RPMI8226 (cell line): ENCODE data around the gene PRXL2A.
"Not testable (repeated sequence)": the region's sequence is repeated elsewhere in the genome, so short reads cannot be mapped to it uniquely, and the experiment has no call there.

Source experiments
- DNase-seq: peaks from one replicate; pipeline ENCODE4 v3.0.0-alpha.2; 2015

The PRXL2A gene

GRCh38 chr10:80477813-80478212, 69.5 kb downstream of the PRXL2A start:
- no peak for DNase-seq

GRCh38 chr10:80480373-80480772, 72.0 kb downstream of the PRXL2A start:
- DNase-seq = not testable (repeated sequence)

GRCh38 chr10:80480852-80481251, 72.5 kb downstream of the PRXL2A start:
- DNase-seq = no peak

- no peak for DNase-seq
Observed at GRCh38 chr10:80484243-80484642, 75.9 kb downstream of the PRXL2A start.

- no peak for DNase-seq
Observed at GRCh38 chr10:80484676-80485075, 76.3 kb downstream of the PRXL2A start.

GRCh38 chr10:80485076-80485945, 77.0 kb downstream of the PRXL2A start:
- no peak for DNase-seq

GRCh38 chr10:80485946-80486764, 77.8 kb downstream of the PRXL2A start:
- no peak for DNase-seq
